Glutamatergic neuron (in vitro differentiated cells): ENCODE data around the gene FHL2. TPM values are rescaled to one million over a fixed set of nuclear protein-coding genes. Genes with fewer than 3 reads are reported as not detected.

ENCODE experiments used
- DNase-seq: peaks from one replicate; pipeline ENCODE4 v3.0.0; 2022
- H3K27ac Mint-ChIP-seq: one replicate; pipeline ENCODE4 v1.8.0; 2020; ENCODE audit warnings: mild to moderate bottlenecking, mixed read lengths, inconsistent platforms; ENCODE audit not compliant: unreplicated experiment
- H3K27me3 Mint-ChIP-seq: one replicate; pipeline ENCODE4 v1.8.0; 2020; ENCODE audit warnings: mild to moderate bottlenecking, moderate library complexity, mixed read lengths, inconsistent platforms; ENCODE audit not compliant: unreplicated experiment
- H3K36me3 Mint-ChIP-seq: one replicate; pipeline ENCODE4 v1.8.0; 2020; ENCODE audit warnings: mild to moderate bottlenecking, mixed read lengths, inconsistent platforms; ENCODE audit not compliant: unreplicated experiment
- H3K4me1 Mint-ChIP-seq: one replicate; pipeline ENCODE4 v1.8.0; 2020; ENCODE audit warnings: mild to moderate bottlenecking, low read depth, mixed read lengths, inconsistent platforms; ENCODE audit not compliant: unreplicated experiment
- H3K4me3 Mint-ChIP-seq: one replicate; pipeline ENCODE4 v1.8.0; 2020; ENCODE audit warnings: mild to moderate bottlenecking, mixed read lengths, inconsistent platforms; ENCODE audit not compliant: unreplicated experiment
- H3K9me3 Mint-ChIP-seq: one replicate; pipeline ENCODE4 v1.8.0; 2020; ENCODE audit warnings: mild to moderate bottlenecking, moderate library complexity, mixed read lengths, inconsistent platforms; ENCODE audit not compliant: unreplicated experiment
- CTCF ChIP-seq: fragments of 200-600 bp; sonication (generic); IDR thresholded peaks from one replicate; pipeline ENCODE4 v1.5.0; 2021; ENCODE audit not compliant: partially characterized antibody, unreplicated experiment
- total RNA-seq: library from RNA; stranded (reverse); fragmentation: NEBNext Ultra II Directional; extraction: Animal tissue kit (Norgen Biotek cat#: 25700); gene quantifications from one replicate; pipeline ENCODE4 v1.2.1, GENCODE V29; 2021; ENCODE audit not compliant: unreplicated experiment

FHL2 gene
- total RNA-seq, 1 donor from 2014 or later = 3.2 TPM

DNA sequence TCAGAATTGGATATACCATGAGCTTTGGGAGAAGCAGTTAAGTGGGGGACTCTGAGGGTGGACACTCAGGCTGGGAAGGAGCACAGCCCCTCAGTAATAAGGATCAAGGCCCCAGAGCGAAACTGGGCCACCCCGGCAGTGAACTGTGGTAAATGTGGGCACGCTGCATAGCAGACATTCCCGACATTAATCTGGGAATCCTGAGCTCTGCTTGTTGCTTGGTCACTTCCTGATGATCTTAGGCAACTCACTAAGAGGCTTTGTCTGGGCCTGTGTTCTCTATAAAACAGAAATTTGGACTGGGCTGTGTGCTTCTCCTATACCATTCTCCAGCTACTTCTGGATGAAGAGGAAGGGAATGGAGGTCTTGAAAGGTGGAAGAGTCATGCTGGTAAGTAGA is 74.1 kb downstream of the FHL2 start:
- no peak for DNase-seq
- TF ChIP-seq CTCF = no peak
- H3K27ac Mint-ChIP-seq = no peak overlapping the region
- H3K27me3 Mint-ChIP-seq = peaks cover 1% of the 10 kb centered on the region
- no peak overlapping the region for H3K4me3 Mint-ChIP-seq
- H3K9me3 Mint-ChIP-seq = peaks cover 2% of the 10 kb centered on the region
- peaks cover 12% of the 10 kb centered on the region for H3K4me1 Mint-ChIP-seq
- no peaks in the 10 kb centered on the region for H3K36me3 Mint-ChIP-seq

- Mint-ChIP-seq H3K27me3 (peaks cover under 1% of the 10 kb centered on the region), H3K4me3 (no peak overlapping the region), H3K4me1 (peaks cover 12% of the 10 kb centered on the region), H3K27ac (no peak overlapping the region), H3K36me3 (no peaks in the 10 kb centered on the region), H3K9me3 (peaks cover 2% of the 10 kb centered on the region)
- DNase-seq = no peak
- no peak for TF ChIP-seq CTCF
These were observed 74.8 kb downstream of the FHL2 start for GRCh38 chr2:105324101-105324500.

DNA sequence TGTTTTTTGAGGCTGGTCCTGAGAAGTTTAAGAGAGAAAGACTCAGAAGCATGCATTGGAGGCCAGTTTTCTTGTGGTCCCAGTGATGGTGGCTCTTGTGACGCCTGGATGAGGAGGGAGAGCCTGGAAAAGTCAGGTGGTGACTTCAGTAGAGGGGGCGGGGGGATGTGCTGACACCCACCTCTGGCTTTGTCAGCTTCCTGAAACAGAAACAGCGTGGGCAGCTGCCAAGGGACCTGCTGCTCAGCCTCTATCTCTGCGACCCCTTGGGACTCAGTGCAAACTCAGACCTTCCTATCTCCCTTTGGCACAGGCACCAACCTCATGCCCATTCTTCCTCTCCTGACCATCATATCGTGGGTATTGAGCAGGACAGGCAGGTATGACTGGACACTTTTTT is 75.7 kb downstream of the FHL2 start:
- Mint-ChIP-seq H3K36me3 (no peaks in the 10 kb centered on the region), H3K9me3 (no peaks in the 10 kb centered on the region), H3K4me1 (peaks cover 7% of the 10 kb centered on the region), H3K27ac (no peak overlapping the region), H3K27me3 (no peaks in the 10 kb centered on the region), H3K4me3 (no peak overlapping the region)
- DNase-seq = no peak
- TF ChIP-seq CTCF = no peak

DNA sequence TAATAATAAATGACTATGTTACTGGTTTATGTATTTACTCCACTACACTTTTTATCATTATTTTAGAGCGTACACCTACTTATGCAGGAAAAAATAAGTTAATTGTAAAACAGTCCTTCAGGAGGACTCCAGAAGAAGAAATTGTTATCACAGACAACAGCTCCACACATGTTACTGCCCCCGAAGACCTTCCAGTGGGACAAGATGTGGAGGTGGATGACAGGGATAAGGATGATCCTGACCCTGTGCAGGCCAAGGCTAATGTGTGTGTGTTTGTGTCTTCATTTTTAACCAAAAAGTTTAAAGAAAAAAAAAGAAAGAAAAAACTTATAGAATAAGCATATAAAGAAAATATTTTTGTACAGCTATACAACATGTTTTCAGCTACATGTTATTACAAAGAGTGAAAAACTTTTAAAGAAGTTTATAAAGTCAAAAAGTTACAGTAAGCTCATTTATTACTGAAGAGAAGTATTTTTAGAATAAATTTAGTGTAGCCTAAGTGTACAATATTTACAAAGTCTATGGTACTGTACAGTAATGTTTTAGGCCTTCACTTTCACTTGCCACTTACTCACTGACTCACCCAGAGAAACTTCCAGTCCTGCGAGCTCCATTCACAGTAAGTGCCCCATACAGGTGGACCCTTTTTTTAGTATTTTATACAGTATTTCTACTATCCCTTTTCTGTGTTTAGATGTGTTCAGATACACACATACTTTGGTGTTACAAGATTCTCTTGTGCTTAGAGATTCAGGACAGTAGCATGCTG is 76.8 kb downstream of the FHL2 start:
- TF ChIP-seq CTCF = no peak
- H3K4me3 Mint-ChIP-seq = no peak overlapping the region
- peak overlapping the region; percentile 17 for H3K27ac Mint-ChIP-seq

DNA sequence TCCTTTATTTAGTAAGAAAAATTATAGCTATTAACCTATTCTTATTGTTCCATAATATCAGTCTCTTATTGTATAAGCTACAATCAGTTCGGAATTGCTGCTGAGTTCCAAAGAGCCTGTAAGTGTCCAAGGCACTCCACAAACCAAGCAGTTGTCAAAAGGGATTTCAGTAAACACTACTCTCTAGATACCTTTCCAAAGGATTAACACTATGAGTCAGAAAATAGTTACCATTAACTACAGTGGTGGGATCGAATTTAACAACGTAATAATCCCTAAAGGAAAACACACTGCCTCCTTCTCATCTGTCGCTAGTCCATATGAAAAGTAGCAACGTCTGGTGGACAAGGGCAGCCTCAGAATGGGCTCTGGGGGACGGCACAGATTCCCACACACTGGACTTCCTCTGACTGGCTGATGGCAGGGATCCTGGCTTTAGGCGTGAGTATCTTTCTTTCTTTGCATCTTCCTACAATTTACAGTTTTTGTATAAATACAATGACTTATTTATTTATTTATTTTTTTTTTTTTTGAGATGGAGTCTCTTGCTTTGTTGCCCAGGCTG is 78.1 kb downstream of the FHL2 start:
- no peaks in the 10 kb centered on the region for H3K36me3 Mint-ChIP-seq
- H3K27ac Mint-ChIP-seq = no peak overlapping the region
- no peaks in the 10 kb centered on the region for H3K27me3 Mint-ChIP-seq
- DNase-seq = no peak
- no peak for TF ChIP-seq CTCF
- peaks cover 7% of the 10 kb centered on the region for H3K4me1 Mint-ChIP-seq
- H3K4me3 Mint-ChIP-seq = no peak overlapping the region
- H3K9me3 Mint-ChIP-seq = no peaks in the 10 kb centered on the region

More for the DNA sequence above, 76.8 kb downstream of the FHL2 start:
- no peak for DNase-seq
- Mint-ChIP-seq H3K4me1 (peaks cover 7% of the 10 kb centered on the region), H3K9me3 (no peaks in the 10 kb centered on the region), H3K27me3 (no peaks in the 10 kb centered on the region), H3K36me3 (no peaks in the 10 kb centered on the region)
